GM18907 (cell line): Measurements from ENCODE around the gene HAO1.
A peak's percentile ranks its signal among the peaks of the same experiment; 100 is the strongest.
"Not testable (repeated sequence)": the region's sequence is repeated elsewhere in the genome, so short reads cannot be mapped to it uniquely, and the experiment has no call there.

Experiments used
- ATAC-seq: cut with Tn5 transposase; IDR thresholded peaks from one replicate; pipeline ENCODE4 v1.9.1; 2021; ENCODE audit warnings: mild to moderate bottlenecking, moderate library complexity; ENCODE audit not compliant: unreplicated experiment

HAO1 gene

GRCh38 chr20:7858734-7859250 is 81.5 kb downstream of the HAO1 start:
- ATAC-seq = peak; percentile 11

- no peak for ATAC-seq
Measured at GRCh38 chr20:7856756-7857155, 83.5 kb downstream of the HAO1 start.

GRCh38 chr20:7855545-7855944 is 84.7 kb downstream of the HAO1 start:
- ATAC-seq = no peak

GRCh38 chr20:7853493-7853892 is 86.8 kb downstream of the HAO1 start:
- ATAC-seq = no peak

- ATAC-seq = no peak
Measured at GRCh38 chr20:7850775-7851490, 89.3 kb downstream of the HAO1 start.

- no peak for ATAC-seq
Measured at GRCh38 chr20:7849675-7850074, 90.6 kb downstream of the HAO1 start.

- peak; percentile 70 for ATAC-seq
Measured at GRCh38 chr20:7848351-7848750, 91.9 kb downstream of the HAO1 start.

- no peak for ATAC-seq
Measured at GRCh38 chr20:7843613-7844012, 96.6 kb downstream of the HAO1 start.

GRCh38 chr20:7841971-7842310 is 98.3 kb downstream of the HAO1 start:
- ATAC-seq = no peak

- ATAC-seq = no peak
Measured at GRCh38 chr20:7841291-7841970, 98.8 kb downstream of the HAO1 start.

GRCh38 chr20:7836076-7836475 is 104.2 kb downstream of the HAO1 start:
- no peak for ATAC-seq

- not testable (repeated sequence) for ATAC-seq
Measured at GRCh38 chr20:7834441-7834840, 105.8 kb downstream of the HAO1 start.
